Medulla oblongata (tissue), 1 donor: ENCODE data around the gene RNASE3.
"Not testable (repeated sequence)": the region's sequence is repeated elsewhere in the genome, so short reads cannot be mapped to it uniquely, and the experiment has no call there.

Source experiments
- DNase-seq: peaks from one replicate; pipeline ENCODE4 v3.0.0-alpha.2; 2015; ENCODE audit errors: extremely low spot score

Gene RNASE3

GRCh38 chr14:20891126-20891825 lies at the start of gene RNASE3:
RNASE3 (plus strand) TSS chr14:20891385; CDS start chr14:20891687, 302 bp downstream.
- DNase-seq: not testable (repeated sequence)

- peak; percentile 59 for DNase-seq
Observed at GRCh38 chr14:20846560-20846959, 44.6 kb upstream of the RNASE3 start.

- peak; percentile 52 for DNase-seq
Observed at GRCh38 chr14:20848316-20848954, 42.8 kb upstream of the RNASE3 start.

- DNase-seq: peak; percentile 61
Observed at GRCh38 chr14:20848955-20849570, 42.1 kb upstream of the RNASE3 start.

- no peak for DNase-seq
Observed at GRCh38 chr14:20853042-20853441, 38.1 kb upstream of the RNASE3 start.

- peak; percentile 93 for DNase-seq
Observed at GRCh38 chr14:20855652-20856291, 35.4 kb upstream of the RNASE3 start.

GRCh38 chr14:20857207-20857606 lies 34.0 kb upstream of the RNASE3 start:
- DNase-seq: no peak

GRCh38 chr14:20857630-20858261 lies 33.4 kb upstream of the RNASE3 start:
- peak; percentile 85 for DNase-seq

GRCh38 chr14:20866194-20866593 lies 25.0 kb upstream of the RNASE3 start:
- DNase-seq: no peak

GRCh38 chr14:20866963-20867362 lies 24.2 kb upstream of the RNASE3 start:
- DNase-seq: peak; percentile 59

GRCh38 chr14:20873370-20874177 lies 17.6 kb upstream of the RNASE3 start:
- DNase-seq: peak; percentile 84

GRCh38 chr14:20877016-20877415 lies 14.2 kb upstream of the RNASE3 start:
- no peak for DNase-seq

- no peak for DNase-seq
Observed at GRCh38 chr14:20878695-20879094, 12.5 kb upstream of the RNASE3 start.

GRCh38 chr14:20881229-20881628 lies 10.0 kb upstream of the RNASE3 start:
- peak; percentile 21 for DNase-seq

- not testable (repeated sequence) for DNase-seq
Observed at GRCh38 chr14:20882787-20883186, 8.4 kb upstream of the RNASE3 start.

GRCh38 chr14:20888411-20888810 lies 2.8 kb upstream of the RNASE3 start:
- DNase-seq: not testable (repeated sequence)

- not testable (repeated sequence) for DNase-seq
Observed at GRCh38 chr14:20895322-20895721, 4.1 kb downstream of the RNASE3 start.

- no peak for DNase-seq
Observed at GRCh38 chr14:20904393-20905029, 13.3 kb downstream of the RNASE3 start.

GRCh38 chr14:20905676-20906075 lies 14.5 kb downstream of the RNASE3 start:
- no peak for DNase-seq

GRCh38 chr14:20907214-20907613 lies 16.0 kb downstream of the RNASE3 start:
- DNase-seq: no peak

GRCh38 chr14:20910822-20911221 lies 19.6 kb downstream of the RNASE3 start:
- DNase-seq: not testable (repeated sequence)
